Activated naive CD4-positive, alpha-beta T cell treated with anti-CD3 and anti-CD28 coated beads for 36 hours (primary cell): ENCODE measurements around the gene METTL24. TPM values are rescaled to one million over a fixed set of nuclear protein-coding genes. Genes with fewer than 3 reads are reported as not detected.

Experiments
- CTCF ChIA-PET: fragments of 350-600 bp; sonication (Branson Sonifier 250); formaldehyde crosslinking; loops from one replicate; lab custom pipeline; 2021; ENCODE audit warnings: antibody characterized with exemption; lab: Charles Lee
- DNase-seq: peaks from one replicate; pipeline ENCODE4 v3.0.0-alpha.2; 2020
- H3K27ac Mint-ChIP-seq: one replicate; pipeline ENCODE4 v1.8.0; 2021; ENCODE audit warnings: mild to moderate bottlenecking, mixed read lengths
- H3K27me3 Mint-ChIP-seq: one replicate; pipeline ENCODE4 v1.8.0; 2021; ENCODE audit warnings: low read depth, mixed read lengths
- H3K36me3 Mint-ChIP-seq: one replicate; pipeline ENCODE4 v1.8.0; 2021; ENCODE audit warnings: low read depth, mixed read lengths
- H3K4me1 Mint-ChIP-seq: one replicate; pipeline ENCODE4 v1.8.0; 2021; ENCODE audit warnings: low read depth, mixed read lengths
- H3K4me3 Mint-ChIP-seq: one replicate; pipeline ENCODE4 v1.8.0; 2021; ENCODE audit warnings: mild to moderate bottlenecking, moderate library complexity, mixed read lengths
- H3K9me3 Mint-ChIP-seq: one replicate; pipeline ENCODE4 v1.8.0; 2021; ENCODE audit warnings: mixed read lengths
- intact Hi-C: fragments of 100-400 bp; cut with micrococcal nuclease; formaldehyde crosslinking; loops from one replicate; pipeline ENCODE4 v1.15.1; 2023
- total RNA-seq, 2 experiments: library from RNA; stranded (reverse); gene quantifications; one replicate each; pipeline ENCODE4 v1.2.3, GENCODE V29; 2021

The METTL24 gene
- total RNA-seq = not detected

- Mint-ChIP-seq H3K36me3 (no peaks in the 10 kb centered on the region), H3K4me3 (peak within 1 kb of the TSS; percentile 69), H3K27me3 (peaks cover 33% of the 10 kb centered on the region), H3K4me1 (peaks cover 8% of the 10 kb centered on the region), H3K27ac (no peak within 1 kb of the TSS), H3K9me3 (no peaks in the 10 kb centered on the region)
- intact Hi-C loops = no loop called here
- DNase-seq = no peak
- CTCF ChIA-PET = no interaction called here
Observed at GRCh38 chr6:110357664-110358552, at the start of gene METTL24. METTL24 (minus strand) TSS chr6:110358349; CDS start chr6:110358272, 77 bp downstream.

- no peaks in the 10 kb centered on the region for H3K36me3 Mint-ChIP-seq
- no peak overlapping the region for H3K4me3 Mint-ChIP-seq
- CTCF ChIA-PET = interaction anchor here (2.3 kb wide), 1 partner anchor 13 kb away, joined by 9 read pairs; no protein-coding TSS in a partner anchor
- H3K27me3 Mint-ChIP-seq = peaks cover 4% of the 10 kb centered on the region
- no peaks in the 10 kb centered on the region for H3K4me1 Mint-ChIP-seq
- intact Hi-C loops = no loop called here
- no peaks in the 10 kb centered on the region for H3K9me3 Mint-ChIP-seq
- H3K27ac Mint-ChIP-seq = no peak overlapping the region
- DNase-seq = no peak
Observed at GRCh38 chr6:110404607-110405006, 46.5 kb upstream of the METTL24 start.

GRCh38 chr6:110401585-110402176 is 43.5 kb upstream of the METTL24 start:
- H3K4me3 Mint-ChIP-seq = no peak overlapping the region
- no peaks in the 10 kb centered on the region for H3K4me1 Mint-ChIP-seq
- intact Hi-C loops = no loop called here
- no peak overlapping the region for H3K27ac Mint-ChIP-seq
- CTCF ChIA-PET = no interaction called here
- no peaks in the 10 kb centered on the region for H3K9me3 Mint-ChIP-seq
- DNase-seq = no peak
- H3K27me3 Mint-ChIP-seq = peaks cover 7% of the 10 kb centered on the region
- no peaks in the 10 kb centered on the region for H3K36me3 Mint-ChIP-seq

GRCh38 chr6:110400208-110400607 is 42.1 kb upstream of the METTL24 start:
- intact Hi-C loops = no loop called here
- CTCF ChIA-PET = no interaction called here
- H3K4me3 Mint-ChIP-seq = peak overlapping the region; percentile 18

GRCh38 chr6:110399219-110400071 is 41.3 kb upstream of the METTL24 start:
- no peak overlapping the region for H3K27ac Mint-ChIP-seq
- peak overlapping the region; percentile 34 for H3K4me3 Mint-ChIP-seq
- no peaks in the 10 kb centered on the region for H3K36me3 Mint-ChIP-seq
- H3K27me3 Mint-ChIP-seq = peaks cover 7% of the 10 kb centered on the region
- intact Hi-C loops = no loop called here
- DNase-seq = no peak
- CTCF ChIA-PET = interaction anchor here (0.7 kb wide), 1 partner anchor 10 kb away, joined by 3 read pairs; no protein-coding TSS in a partner anchor
- no peaks in the 10 kb centered on the region for H3K9me3 Mint-ChIP-seq
- no peaks in the 10 kb centered on the region for H3K4me1 Mint-ChIP-seq

More at GRCh38 chr6:110400208-110400607, 42.1 kb upstream of the METTL24 start:
- DNase-seq = no peak
- H3K36me3 Mint-ChIP-seq = no peaks in the 10 kb centered on the region
- no peaks in the 10 kb centered on the region for H3K9me3 Mint-ChIP-seq
- H3K4me1 Mint-ChIP-seq = no peaks in the 10 kb centered on the region
- H3K27me3 Mint-ChIP-seq = peaks cover 7% of the 10 kb centered on the region
- no peak overlapping the region for H3K27ac Mint-ChIP-seq

- CTCF ChIA-PET = interaction anchor here (0.7 kb wide), 1 partner anchor 9 kb away, joined by 3 read pairs; no protein-coding TSS in a partner anchor
Observed at GRCh38 chr6:110398778-110399177, 40.6 kb upstream of the METTL24 start.

GRCh38 chr6:110395221-110395620 is 37.1 kb upstream of the METTL24 start:
- no peak overlapping the region for H3K4me3 Mint-ChIP-seq
- H3K4me1 Mint-ChIP-seq = peaks cover 5% of the 10 kb centered on the region
- no peaks in the 10 kb centered on the region for H3K9me3 Mint-ChIP-seq
- H3K36me3 Mint-ChIP-seq = no peaks in the 10 kb centered on the region
- peaks cover 3% of the 10 kb centered on the region for H3K27me3 Mint-ChIP-seq
- CTCF ChIA-PET = no interaction called here
- DNase-seq = no peak
- no peak overlapping the region for H3K27ac Mint-ChIP-seq
- intact Hi-C loops = no loop called here

More at GRCh38 chr6:110398778-110399177, 40.6 kb upstream of the METTL24 start:
- H3K36me3 Mint-ChIP-seq = no peaks in the 10 kb centered on the region
- no peak for DNase-seq
- no peak overlapping the region for H3K4me3 Mint-ChIP-seq
- no peaks in the 10 kb centered on the region for H3K9me3 Mint-ChIP-seq
- H3K4me1 Mint-ChIP-seq = no peaks in the 10 kb centered on the region
- no peak overlapping the region for H3K27ac Mint-ChIP-seq
- intact Hi-C loops = no loop called here
- H3K27me3 Mint-ChIP-seq = peaks cover 7% of the 10 kb centered on the region

GRCh38 chr6:110394409-110394808 is 36.3 kb upstream of the METTL24 start:
- Mint-ChIP-seq H3K4me3 (no peak overlapping the region), H3K27ac (no peak overlapping the region), H3K27me3 (peaks cover 3% of the 10 kb centered on the region), H3K9me3 (no peaks in the 10 kb centered on the region), H3K36me3 (no peaks in the 10 kb centered on the region), H3K4me1 (peaks cover 6% of the 10 kb centered on the region)
- DNase-seq = no peak
- intact Hi-C loops = no loop called here
- CTCF ChIA-PET = interaction anchor here (0.6 to 1.3 kb wide), 2 partner anchors 216 to 689 kb away, joined by 3 read pairs; no protein-coding TSS in a partner anchor

- no peaks in the 10 kb centered on the region for H3K27me3 Mint-ChIP-seq
- CTCF ChIA-PET = interaction anchor here (1.6 to 6.2 kb wide), 3 partner anchors 10 to 688 kb away, joined by 6 to 74 read pairs (median 10); no protein-coding TSS in a partner anchor
- H3K36me3 Mint-ChIP-seq = no peaks in the 10 kb centered on the region
- H3K27ac Mint-ChIP-seq = no peak overlapping the region
- peaks cover 6% of the 10 kb centered on the region for H3K4me1 Mint-ChIP-seq
- H3K9me3 Mint-ChIP-seq = no peaks in the 10 kb centered on the region
- intact Hi-C loops = no loop called here
- no peak overlapping the region for H3K4me3 Mint-ChIP-seq
- no peak for DNase-seq
Observed at GRCh38 chr6:110392727-110393126, 34.6 kb upstream of the METTL24 start.

GRCh38 chr6:110390404-110390803 is 32.3 kb upstream of the METTL24 start:
- Mint-ChIP-seq H3K4me3 (no peak overlapping the region), H3K27me3 (no peaks in the 10 kb centered on the region), H3K9me3 (no peaks in the 10 kb centered on the region), H3K36me3 (no peaks in the 10 kb centered on the region), H3K4me1 (peaks cover 6% of the 10 kb centered on the region), H3K27ac (no peak overlapping the region)
- intact Hi-C loops = loop anchor here (1.0 kb wide), 1 partner anchor 212 kb away; no protein-coding TSS in a partner anchor
- DNase-seq = no peak
- CTCF ChIA-PET = interaction anchor here (0.6 to 6.2 kb wide), 15 partner anchors 8 to 774 kb away, joined by 3 to 74 read pairs (median 4); partner anchors contain the start of gene WASF1

- H3K36me3 Mint-ChIP-seq = no peaks in the 10 kb centered on the region
- no peaks in the 10 kb centered on the region for H3K27me3 Mint-ChIP-seq
- peaks cover 6% of the 10 kb centered on the region for H3K4me1 Mint-ChIP-seq
- CTCF ChIA-PET = interaction anchor here (0.6 to 6.2 kb wide), 18 partner anchors 8 to 773 kb away, joined by 3 to 74 read pairs (median 3); partner anchors contain the start of gene WASF1
- H3K27ac Mint-ChIP-seq = no peak overlapping the region
- H3K9me3 Mint-ChIP-seq = no peaks in the 10 kb centered on the region
- no peak for DNase-seq
- H3K4me3 Mint-ChIP-seq = no peak overlapping the region
- intact Hi-C loops = loop anchor here (1.0 kb wide), 1 partner anchor 212 kb away; no protein-coding TSS in a partner anchor
Observed at GRCh38 chr6:110389689-110390382, 31.7 kb upstream of the METTL24 start.
